ENCODE measurements around the gene MCOLN1.

MCOLN1 gene

GRCh38 chr19:7522072-7522922 is at the start of gene MCOLN1:
TSS of gene MCOLN1 (plus strand) at chr19:7522624. CDS start at chr19:7522751, 127 bp downstream.
- in situ Hi-C loops (cut with MboI; ENCODE audit: low sequenced_read_pairs), result no loop called here

GRCh38 chr19:7475665-7476064 is 46.8 kb upstream of the MCOLN1 start:
- in situ Hi-C loops (cut with MboI; ENCODE audit: low sequenced_read_pairs), result no loop called here

- in situ Hi-C loops (cut with MboI; ENCODE audit: low sequenced_read_pairs), result no loop called here
These were observed 46.2 kb upstream of the MCOLN1 start for GRCh38 chr19:7476241-7476640.

GRCh38 chr19:7476777-7477494 is 45.5 kb upstream of the MCOLN1 start:
- in situ Hi-C loops (cut with MboI; ENCODE audit: low sequenced_read_pairs), result no loop called here

GRCh38 chr19:7477758-7478157 is 44.7 kb upstream of the MCOLN1 start:
- in situ Hi-C loops (cut with MboI; ENCODE audit: low sequenced_read_pairs), result no loop called here

GRCh38 chr19:7478173-7478842 is 44.1 kb upstream of the MCOLN1 start:
- in situ Hi-C loops (cut with MboI; ENCODE audit: low sequenced_read_pairs), result no loop called here

- in situ Hi-C loops (cut with MboI; ENCODE audit: low sequenced_read_pairs), result no loop called here
These were observed 43.6 kb upstream of the MCOLN1 start for GRCh38 chr19:7478843-7479227.

GRCh38 chr19:7480222-7480969 is 42.0 kb upstream of the MCOLN1 start:
- in situ Hi-C loops (cut with MboI; ENCODE audit: low sequenced_read_pairs), result no loop called here

- in situ Hi-C loops (cut with MboI; ENCODE audit: low sequenced_read_pairs), result no loop called here
These were observed 41.5 kb upstream of the MCOLN1 start for GRCh38 chr19:7480970-7481255.

GRCh38 chr19:7482584-7483439 is 39.6 kb upstream of the MCOLN1 start:
- in situ Hi-C loops (cut with MboI; ENCODE audit: low sequenced_read_pairs), result no loop called here

GRCh38 chr19:7483720-7484201 is 38.7 kb upstream of the MCOLN1 start:
- in situ Hi-C loops (cut with MboI; ENCODE audit: low sequenced_read_pairs), result no loop called here

GRCh38 chr19:7486923-7487322 is 35.5 kb upstream of the MCOLN1 start:
- in situ Hi-C loops (cut with MboI; ENCODE audit: low sequenced_read_pairs), result no loop called here

- in situ Hi-C loops (cut with MboI; ENCODE audit: low sequenced_read_pairs), result no loop called here
These were observed 33.6 kb upstream of the MCOLN1 start, which contains the start of gene PEX11G for GRCh38 chr19:7488736-7489353. TSS of gene PEX11G (minus strand) at chr19:7489035. CDS start at chr19:7489010, 25 bp downstream.

GRCh38 chr19:7489609-7490044 is 32.8 kb upstream of the MCOLN1 start:
- in situ Hi-C loops (cut with MboI; ENCODE audit: low sequenced_read_pairs), result no loop called here

- in situ Hi-C loops (cut with MboI; ENCODE audit: low sequenced_read_pairs), result no loop called here
These were observed 30.3 kb upstream of the MCOLN1 start for GRCh38 chr19:7492142-7492541.

- in situ Hi-C loops (cut with MboI; ENCODE audit: low sequenced_read_pairs), result no loop called here
These were observed 29.9 kb upstream of the MCOLN1 start for GRCh38 chr19:7492558-7492957.

- in situ Hi-C loops (cut with MboI; ENCODE audit: low sequenced_read_pairs), result no loop called here
These were observed 27.9 kb upstream of the MCOLN1 start for GRCh38 chr19:7494416-7495098.

- in situ Hi-C loops (cut with MboI; ENCODE audit: low sequenced_read_pairs), result no loop called here
These were observed 25.1 kb upstream of the MCOLN1 start for GRCh38 chr19:7497292-7497691.
